OCI-LY1 (cell line): ENCODE data around the gene SLCO6A1.
"Not testable (repeated sequence)": the region's sequence is repeated elsewhere in the genome, so short reads cannot be mapped to it uniquely, and the experiment has no call there.

Experiments
- EZH2 ChIP-seq: fragments of 200-600 bp; sonication (generic), shearing (Covaris generic); IDR thresholded peaks from 2 replicates; pipeline ENCODE4 v1.8.0; 2017; ENCODE audit warnings: borderline replicate concordance, mixed run types, mild to moderate bottlenecking, antibody characterized with exemption, low read length, moderate library complexity, mixed read lengths
- TF ChIP-seq, protein P1 (sequence below): fragments of 200-600 bp; sonication (generic), shearing (Covaris generic); IDR thresholded peaks from 2 replicates; pipeline ENCODE4 v1.5.1; 2017; ENCODE audit warnings: mild to moderate bottlenecking, antibody characterized with exemption, low read length, moderate library complexity, mixed read lengths

DNA sequence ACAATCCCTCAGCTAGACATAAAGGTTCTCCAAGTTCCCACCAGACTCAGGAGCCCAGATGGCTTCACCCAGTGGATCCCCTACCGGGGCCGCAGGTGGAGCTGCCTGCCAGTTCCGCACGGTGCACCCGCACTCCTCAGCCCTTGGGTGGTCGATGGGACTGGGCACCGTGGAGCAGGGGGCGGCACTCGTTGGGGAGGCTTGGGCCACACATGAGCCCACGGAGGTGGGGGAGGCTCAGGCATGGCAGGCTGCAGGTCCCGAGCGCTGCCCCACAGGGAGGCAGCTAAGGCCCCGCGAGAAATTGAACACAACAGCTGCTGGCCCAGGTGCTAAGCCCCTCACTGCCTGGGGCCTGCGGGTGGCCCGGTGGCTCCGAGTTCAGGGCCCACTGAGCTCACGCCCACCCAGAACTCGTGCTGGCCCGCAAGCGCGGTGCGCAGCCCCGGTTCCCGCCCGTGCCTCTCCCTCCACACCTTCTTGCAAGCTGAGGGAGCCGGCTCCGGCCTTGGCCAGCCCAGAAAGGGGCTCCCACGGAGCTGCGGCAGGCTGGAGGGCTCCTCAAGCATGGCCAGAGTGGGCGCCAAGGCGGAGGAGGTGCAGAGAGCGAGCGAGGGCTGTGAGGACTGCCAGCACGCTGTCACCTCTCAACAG, 7.4 kb downstream of the SLCO6A1 start:
- TF ChIP-seq, protein P1, sequence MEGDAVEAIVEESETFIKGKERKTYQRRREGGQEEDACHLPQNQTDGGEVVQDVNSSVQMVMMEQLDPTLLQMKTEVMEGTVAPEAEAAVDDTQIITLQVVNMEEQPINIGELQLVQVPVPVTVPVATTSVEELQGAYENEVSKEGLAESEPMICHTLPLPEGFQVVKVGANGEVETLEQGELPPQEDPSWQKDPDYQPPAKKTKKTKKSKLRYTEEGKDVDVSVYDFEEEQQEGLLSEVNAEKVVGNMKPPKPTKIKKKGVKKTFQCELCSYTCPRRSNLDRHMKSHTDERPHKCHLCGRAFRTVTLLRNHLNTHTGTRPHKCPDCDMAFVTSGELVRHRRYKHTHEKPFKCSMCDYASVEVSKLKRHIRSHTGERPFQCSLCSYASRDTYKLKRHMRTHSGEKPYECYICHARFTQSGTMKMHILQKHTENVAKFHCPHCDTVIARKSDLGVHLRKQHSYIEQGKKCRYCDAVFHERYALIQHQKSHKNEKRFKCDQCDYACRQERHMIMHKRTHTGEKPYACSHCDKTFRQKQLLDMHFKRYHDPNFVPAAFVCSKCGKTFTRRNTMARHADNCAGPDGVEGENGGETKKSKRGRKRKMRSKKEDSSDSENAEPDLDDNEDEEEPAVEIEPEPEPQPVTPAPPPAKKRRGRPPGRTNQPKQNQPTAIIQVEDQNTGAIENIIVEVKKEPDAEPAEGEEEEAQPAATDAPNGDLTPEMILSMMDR = not testable (repeated sequence)
- TF ChIP-seq EZH2 = not testable (repeated sequence)
